PC-9 (cell line): ENCODE data around the gene RNASE11. TPM values are rescaled to one million over a fixed set of nuclear protein-coding genes. Genes with fewer than 3 reads are reported as not detected.

ENCODE experiments used
- BruUV-seq: library from RNA; stranded (reverse); fragments of 400-500 nt; replicated peaks from 2 replicates; lab custom pipeline; 2021; lab: Mats Ljungman, UMichigan
- CTCF ChIA-PET: fragments of 300-600 bp; sonication (Branson Sonifier 250); formaldehyde crosslinking; loops from one replicate; lab custom pipeline; 2022; ENCODE audit warnings: antibody characterized with exemption; lab: Charles Lee
- POLR2A ChIA-PET: fragments of 300-600 bp; sonication (Branson Sonifier 250); formaldehyde crosslinking; loops from one replicate; lab custom pipeline; 2022; ENCODE audit warnings: antibody characterized with exemption; ENCODE audit not compliant: unreplicated experiment; lab: Charles Lee
- DNase-seq, 2 experiments: peaks; one replicate each; pipeline versions ENCODE4 v3.0.0 to v3.0.0-alpha.2; 2015 to 2022; ENCODE audit warnings: mixed read lengths in 1 of 2
- H2AFZ ChIP-seq: fragments of 200-600 bp; sonication (generic); 2 replicates; pipeline ENCODE4 v1.8.1; 2017; ENCODE audit warnings: antibody characterized with exemption
- H3F3A ChIP-seq: fragments of 200-600 bp; sonication (generic); 2 replicates; pipeline ENCODE4 v1.8.1; 2017; ENCODE audit warnings: antibody characterized with exemption, mild to moderate bottlenecking, low read depth; ENCODE audit not compliant: insufficient read depth
- H3K27ac ChIP-seq: fragments of 200-600 bp; sonication (generic); 2 replicates; pipeline ENCODE4 v1.6.1; 2016; ENCODE audit warnings: mixed run types
- H3K27me3 ChIP-seq: fragments of 200-600 bp; sonication (generic); 2 replicates; pipeline ENCODE4 v1.6.1; 2016; ENCODE audit warnings: low read depth, mixed run types; ENCODE audit not compliant: insufficient read depth
- H3K36me3 ChIP-seq: fragments of 200-600 bp; sonication (generic); 2 replicates; pipeline ENCODE4 v1.6.1; 2016; ENCODE audit warnings: low read depth, mixed run types
- H3K4me1 ChIP-seq: fragments of 200-600 bp; sonication (generic); replicated peaks from 2 replicates; pipeline ENCODE4 v1.6.1; 2016; ENCODE audit warnings: mixed run types; ENCODE audit not compliant: insufficient read depth
- H3K4me2 ChIP-seq: fragments of 200-600 bp; sonication (generic); 2 replicates; pipeline ENCODE4 v1.6.1; 2017; ENCODE audit warnings: mixed run types
- H3K4me3 ChIP-seq: fragments of 200-600 bp; sonication (generic); 2 replicates; pipeline ENCODE4 v1.6.1; 2016; ENCODE audit warnings: mixed run types
- H3K79me2 ChIP-seq: fragments of 200-600 bp; sonication (generic); 2 replicates; pipeline ENCODE4 v1.6.1; 2017; ENCODE audit warnings: low read depth, mixed run types
- H3K9me2 ChIP-seq: fragments of 200-600 bp; sonication (generic); 2 replicates; pipeline ENCODE4 v1.8.1; 2017; ENCODE audit warnings: mild to moderate bottlenecking; ENCODE audit not compliant: insufficient read depth
- H3K9me3 ChIP-seq: fragments of 200-600 bp; sonication (generic); 2 replicates; pipeline ENCODE4 v1.8.1; 2016; ENCODE audit warnings: low read depth; ENCODE audit not compliant: insufficient read depth
- H4K20me1 ChIP-seq: fragments of 200-600 bp; sonication (generic); 2 replicates; pipeline ENCODE4 v1.8.1; 2017; ENCODE audit not compliant: insufficient read depth
- CTCF ChIP-seq: fragments of 200-600 bp; sonication (generic); conservative IDR thresholded peaks from 2 replicates; pipeline ENCODE4 v1.6.1; 2017; ENCODE audit warnings: mixed run types, antibody characterized with exemption, mild to moderate bottlenecking, moderate library complexity
- EZH2 ChIP-seq: fragments of 200-600 bp; sonication (generic); IDR thresholded peaks from 2 replicates; pipeline ENCODE4 v1.8.0; 2017; ENCODE audit warnings: antibody characterized with exemption, low read depth
- intact Hi-C: fragments of 100-400 bp; cut with micrococcal nuclease; formaldehyde crosslinking; loops from one replicate; pipeline ENCODE4 v1.10.0; 2022; ENCODE audit not compliant: unreplicated experiment
- total RNA-seq: library from RNA; stranded (reverse); gene quantifications from 2 replicates; pipeline ENCODE4 v1.2.3, GENCODE V29; 2021

RNASE11 gene
- total RNA-seq, 1 experiment from 2014 or later, result not detected

DNA sequence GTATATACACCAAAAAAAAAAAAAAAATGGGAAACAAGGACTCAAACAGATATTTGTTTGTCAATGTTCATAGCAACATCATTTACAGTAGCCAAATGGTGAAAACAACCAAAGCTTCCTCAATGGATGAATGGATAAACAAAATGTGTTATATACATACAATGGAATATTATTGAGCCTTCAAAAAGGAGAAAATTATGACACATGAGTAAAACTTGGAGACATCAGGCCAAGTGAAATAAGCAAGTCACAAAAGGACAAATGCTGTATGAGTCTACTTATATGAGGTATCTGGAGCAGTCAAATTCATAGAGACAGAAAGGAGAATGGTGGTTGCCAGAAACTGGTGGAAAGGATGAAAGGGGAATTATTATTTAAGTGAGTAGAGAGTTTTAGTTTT lies 34.8 kb downstream of the RNASE11 start:
- H3F3A ChIP-seq, result no peaks in the 10 kb centered on the region
- BruUV-seq, result no TSS peak
- CTCF ChIA-PET, result no interaction called here

GRCh38 chr14:20551606-20552005 lies 36.2 kb downstream of the RNASE11 start:
- Histone ChIP-seq H3K9me2 (no peaks in the 10 kb centered on the region), H3K79me2 (no peaks in the 10 kb centered on the region), H3F3A (no peaks in the 10 kb centered on the region), H3K36me3 (no peaks in the 10 kb centered on the region), H3K4me1 (no peaks in the 10 kb centered on the region), H4K20me1 (no peaks in the 10 kb centered on the region), H3K27me3 (no peaks in the 10 kb centered on the region), H3K9me3 (no peaks in the 10 kb centered on the region), H2AFZ (no peak overlapping the region), H3K4me2 (no peak overlapping the region), H3K4me3 (no peak overlapping the region), H3K27ac (no peak overlapping the region)
- TF ChIP-seq CTCF (no peak), EZH2 (no peak)
- ChIA-PET CTCF (no interaction called here), POLR2A (no interaction called here)
- no TSS peak for BruUV-seq
- no peak for DNase-seq
- intact Hi-C loops, result no loop called here

More for the DNA sequence above, 34.8 kb downstream of the RNASE11 start:
- no peak for DNase-seq
- no peaks in the 10 kb centered on the region for H3K4me1 ChIP-seq
- H3K4me3 ChIP-seq, result no peak overlapping the region
- H2AFZ ChIP-seq, result no peak overlapping the region
- intact Hi-C loops, result no loop called here
- POLR2A ChIA-PET, result no interaction called here
- H3K27me3 ChIP-seq, result no peaks in the 10 kb centered on the region
- TF ChIP-seq EZH2 (no peak), CTCF (no peak)
- H3K9me3 ChIP-seq, result no peaks in the 10 kb centered on the region
- no peak overlapping the region for H3K27ac ChIP-seq
- H3K79me2 ChIP-seq, result no peaks in the 10 kb centered on the region
- H3K36me3 ChIP-seq, result no peaks in the 10 kb centered on the region
- no peaks in the 10 kb centered on the region for H4K20me1 ChIP-seq
- no peaks in the 10 kb centered on the region for H3K9me2 ChIP-seq
- no peak overlapping the region for H3K4me2 ChIP-seq

GRCh38 chr14:20550926-20551325 lies 36.9 kb downstream of the RNASE11 start:
- Histone ChIP-seq H3K27me3 (no peaks in the 10 kb centered on the region), H3K9me2 (no peaks in the 10 kb centered on the region), H3K27ac (no peak overlapping the region), H3K4me1 (no peaks in the 10 kb centered on the region), H2AFZ (no peak overlapping the region), H3K4me3 (no peak overlapping the region), H3F3A (no peaks in the 10 kb centered on the region), H3K4me2 (no peak overlapping the region), H3K9me3 (no peaks in the 10 kb centered on the region), H4K20me1 (no peaks in the 10 kb centered on the region), H3K79me2 (no peaks in the 10 kb centered on the region), H3K36me3 (no peaks in the 10 kb centered on the region)
- ChIA-PET CTCF (no interaction called here), POLR2A (no interaction called here)
- DNase-seq, result no peak
- intact Hi-C loops, result no loop called here
- no TSS peak for BruUV-seq
- no peak for TF ChIP-seq EZH2
- TF ChIP-seq CTCF, result no peak
